Measurements from ENCODE around the gene SH3BP2. TPM values are rescaled to one million over a fixed set of nuclear protein-coding genes. Genes with fewer than 3 reads are reported as not detected.

The SH3BP2 gene
- total RNA-seq, 1 experiment from 2014 or later: 54.0 TPM

DNA sequence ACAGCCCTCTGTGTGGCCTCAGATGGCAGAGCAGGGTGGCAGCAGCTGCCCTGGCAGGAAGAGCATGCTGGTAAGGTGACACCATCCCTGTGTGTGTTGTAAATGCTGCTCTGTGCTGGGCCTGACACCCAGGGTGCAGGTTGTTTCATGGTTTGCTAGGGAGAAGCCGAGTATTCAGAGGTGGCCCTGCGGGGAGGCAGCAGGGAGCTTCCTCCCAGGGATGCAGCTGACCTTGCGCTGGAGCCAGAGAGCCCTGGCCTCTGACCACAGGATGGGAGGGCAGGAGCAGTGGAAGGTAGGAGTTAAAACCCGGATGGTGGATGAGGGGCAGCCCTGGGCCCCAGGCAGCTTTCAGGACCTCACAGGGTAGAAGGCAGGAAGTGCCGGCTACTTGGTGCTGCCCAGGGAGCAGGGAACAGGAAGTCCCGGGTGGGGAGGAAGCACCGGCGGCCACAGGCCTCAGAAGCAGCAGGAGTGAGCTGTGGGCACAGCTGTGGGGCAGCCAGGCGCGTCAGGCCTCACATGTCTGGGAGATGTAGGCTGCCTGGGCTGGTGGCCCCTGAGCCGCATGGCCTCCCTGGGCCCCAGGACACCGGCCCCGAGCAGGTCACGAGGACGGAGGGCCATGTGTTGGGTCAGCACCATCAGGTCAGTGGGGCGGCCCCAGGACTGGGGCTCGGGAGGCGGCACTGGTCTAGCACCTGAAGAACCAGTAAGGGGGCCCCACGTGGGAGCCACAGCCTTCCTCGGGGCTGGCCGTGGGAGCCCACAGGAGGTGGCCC lies 19.1 kb downstream of the SH3BP2 start:
- no peaks in the 10 kb centered on the region for H3K27me3 ChIP-seq (ENCODE audit: insufficient read depth, low read depth)
- H3F3A ChIP-seq (ENCODE audit: insufficient read depth, low read depth): no peaks in the 10 kb centered on the region
- no peak for TF ChIP-seq EZH2 (IDR thresholded peaks at IDR 0.05; ENCODE audit: low read depth)
- no peak for TF ChIP-seq CTCF (conservative IDR thresholded peaks at IDR 0.05)
- H3K9me3 ChIP-seq (ENCODE audit: insufficient read depth, low read depth): no peaks in the 10 kb centered on the region
- 0 out of 2 replicates have a peak, but pooled peaks cover 7% of the 10 kb centered on the region for H3K4me1 ChIP-seq (replicated peaks; ENCODE audit: insufficient read depth)
- DNase-seq: peak in 1 of 2 experiments; percentile 53
- peaks cover 3% of the 10 kb centered on the region; the same call in 1 of the 2 replicates for H4K20me1 ChIP-seq (ENCODE audit: insufficient read depth)
- intact Hi-C loops (cut with micrococcal nuclease; ENCODE audit: unreplicated experiment): no loop called here
- no peak overlapping the region for H3K27ac ChIP-seq
- H3K4me2 ChIP-seq: no peak overlapping the region
- ChIA-PET CTCF (no interaction called here), POLR2A (ENCODE audit: unreplicated experiment) (no interaction called here)
- no peak overlapping the region for H3K4me3 ChIP-seq
- no TSS peak for BruUV-seq (replicated peaks)
- no peak overlapping the region for H2AFZ ChIP-seq
- no peaks in the 10 kb centered on the region for H3K9me2 ChIP-seq (ENCODE audit: insufficient read depth)
- H3K79me2 ChIP-seq (ENCODE audit: low read depth): no peaks in the 10 kb centered on the region
- no peaks in the 10 kb centered on the region for H3K36me3 ChIP-seq (ENCODE audit: low read depth)

GRCh38 chr4:2812612-2813354 lies 19.9 kb downstream of the SH3BP2 start:
- H3K27ac ChIP-seq: no peak overlapping the region
- peaks cover 3% of the 10 kb centered on the region; the same call in 1 of the 2 replicates for H4K20me1 ChIP-seq (ENCODE audit: insufficient read depth)
- POLR2A ChIA-PET (ENCODE audit: unreplicated experiment): interaction anchor here (0.7 kb wide), 1 partner anchor 1148 kb away, joined by 6 read pairs; no protein-coding TSS in a partner anchor
- H3K4me1 ChIP-seq (replicated peaks; ENCODE audit: insufficient read depth): 0 out of 2 replicates have a peak, but pooled peaks cover 7% of the 10 kb centered on the region
- no peaks in the 10 kb centered on the region for H3K36me3 ChIP-seq (ENCODE audit: low read depth)
- no peak for TF ChIP-seq CTCF (conservative IDR thresholded peaks at IDR 0.05)
- no peak for TF ChIP-seq EZH2 (IDR thresholded peaks at IDR 0.05; ENCODE audit: low read depth)
- H3K9me2 ChIP-seq (ENCODE audit: insufficient read depth): no peaks in the 10 kb centered on the region
- CTCF ChIA-PET: no interaction called here
- intact Hi-C loops (cut with micrococcal nuclease; ENCODE audit: unreplicated experiment): no loop called here
- TSS peak; percentile 39 for BruUV-seq (replicated peaks)
- H3K79me2 ChIP-seq (ENCODE audit: low read depth): no peaks in the 10 kb centered on the region
- DNase-seq: no peak
- H3F3A ChIP-seq (ENCODE audit: insufficient read depth, low read depth): no peaks in the 10 kb centered on the region
- H3K4me3 ChIP-seq: no peak overlapping the region
- no peak overlapping the region for H3K4me2 ChIP-seq
- no peaks in the 10 kb centered on the region for H3K27me3 ChIP-seq (ENCODE audit: insufficient read depth, low read depth)
- H2AFZ ChIP-seq: no peak overlapping the region
- H3K9me3 ChIP-seq (ENCODE audit: insufficient read depth, low read depth): no peaks in the 10 kb centered on the region

GRCh38 chr4:2813446-2814405 lies 20.8 kb downstream of the SH3BP2 start:
- ChIA-PET CTCF (no interaction called here), POLR2A (ENCODE audit: unreplicated experiment) (interaction anchor here (0.7 kb wide), 1 partner anchor 1147 kb away, joined by 6 read pairs; no protein-coding TSS in a partner anchor)
- Histone ChIP-seq H2AFZ (no peak overlapping the region), H3F3A (ENCODE audit: insufficient read depth, low read depth) (no peaks in the 10 kb centered on the region), H3K4me3 (no peak overlapping the region), H3K4me2 (no peak overlapping the region), H3K9me3 (ENCODE audit: insufficient read depth, low read depth) (no peaks in the 10 kb centered on the region), H4K20me1 (ENCODE audit: insufficient read depth) (peaks cover 3% of the 10 kb centered on the region; the same call in 1 of the 2 replicates), H3K79me2 (ENCODE audit: low read depth) (no peaks in the 10 kb centered on the region), H3K36me3 (ENCODE audit: low read depth) (no peaks in the 10 kb centered on the region), H3K27ac (no peak overlapping the region), H3K9me2 (ENCODE audit: insufficient read depth) (no peaks in the 10 kb centered on the region), H3K27me3 (ENCODE audit: insufficient read depth, low read depth) (no peaks in the 10 kb centered on the region), H3K4me1 (replicated peaks; ENCODE audit: insufficient read depth) (0 out of 2 replicates have a peak, but pooled peaks cover 7% of the 10 kb centered on the region)
- DNase-seq: no peak
- no TSS peak for BruUV-seq (replicated peaks)
- intact Hi-C loops (cut with micrococcal nuclease; ENCODE audit: unreplicated experiment): no loop called here
- no peak for TF ChIP-seq EZH2 (IDR thresholded peaks at IDR 0.05; ENCODE audit: low read depth)
- TF ChIP-seq CTCF (conservative IDR thresholded peaks at IDR 0.05): no peak

Data from PC-9 (cell line).